ENCODE data around the gene GCK. TPM values are rescaled to one million over a fixed set of nuclear protein-coding genes. Genes with fewer than 3 reads are reported as not detected.

The GCK gene
- total RNA-seq, 1 donor from 2014 or later, result 0.37 TPM

DNA sequence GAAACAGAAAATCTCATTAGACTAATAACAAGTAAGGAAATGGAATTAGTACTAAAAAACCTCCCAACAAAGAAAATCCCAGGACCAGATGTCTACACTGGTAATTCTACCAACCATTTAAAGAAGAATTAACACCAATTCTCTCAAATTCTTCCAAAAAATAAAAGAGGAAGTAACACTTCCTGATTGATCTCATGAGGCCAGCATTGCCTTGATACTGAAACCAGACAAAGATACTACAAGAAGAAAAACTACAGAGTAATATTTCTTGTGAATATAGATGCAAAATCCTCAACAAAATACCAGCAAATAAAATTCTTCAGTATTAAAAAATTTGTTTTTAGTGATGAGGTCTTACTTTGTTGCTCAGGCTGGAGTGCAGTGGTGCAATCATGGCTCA, 21.3 kb downstream of the GCK start:
- H3K4me3 Mint-ChIP-seq (ENCODE audit: unreplicated experiment), result no peak overlapping the region
- peaks cover 6% of the 10 kb centered on the region for H3K27me3 Mint-ChIP-seq (ENCODE audit: low read depth)
- peaks cover 19% of the 10 kb centered on the region for H3K4me1 Mint-ChIP-seq (ENCODE audit: low read depth)
- H3K36me3 Mint-ChIP-seq (ENCODE audit: low read depth), result peaks cover 3% of the 10 kb centered on the region
- TF ChIP-seq, protein P1, sequence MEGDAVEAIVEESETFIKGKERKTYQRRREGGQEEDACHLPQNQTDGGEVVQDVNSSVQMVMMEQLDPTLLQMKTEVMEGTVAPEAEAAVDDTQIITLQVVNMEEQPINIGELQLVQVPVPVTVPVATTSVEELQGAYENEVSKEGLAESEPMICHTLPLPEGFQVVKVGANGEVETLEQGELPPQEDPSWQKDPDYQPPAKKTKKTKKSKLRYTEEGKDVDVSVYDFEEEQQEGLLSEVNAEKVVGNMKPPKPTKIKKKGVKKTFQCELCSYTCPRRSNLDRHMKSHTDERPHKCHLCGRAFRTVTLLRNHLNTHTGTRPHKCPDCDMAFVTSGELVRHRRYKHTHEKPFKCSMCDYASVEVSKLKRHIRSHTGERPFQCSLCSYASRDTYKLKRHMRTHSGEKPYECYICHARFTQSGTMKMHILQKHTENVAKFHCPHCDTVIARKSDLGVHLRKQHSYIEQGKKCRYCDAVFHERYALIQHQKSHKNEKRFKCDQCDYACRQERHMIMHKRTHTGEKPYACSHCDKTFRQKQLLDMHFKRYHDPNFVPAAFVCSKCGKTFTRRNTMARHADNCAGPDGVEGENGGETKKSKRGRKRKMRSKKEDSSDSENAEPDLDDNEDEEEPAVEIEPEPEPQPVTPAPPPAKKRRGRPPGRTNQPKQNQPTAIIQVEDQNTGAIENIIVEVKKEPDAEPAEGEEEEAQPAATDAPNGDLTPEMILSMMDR (IDR thresholded peaks at IDR 0.05), result no peak
- no peak for DNase-seq (ENCODE audit: low spot score)
- peaks cover 5% of the 10 kb centered on the region for H3K9me3 Mint-ChIP-seq (ENCODE audit: low read depth)
- no peak overlapping the region for H3K27ac Mint-ChIP-seq (ENCODE audit: unreplicated experiment)

DNA sequence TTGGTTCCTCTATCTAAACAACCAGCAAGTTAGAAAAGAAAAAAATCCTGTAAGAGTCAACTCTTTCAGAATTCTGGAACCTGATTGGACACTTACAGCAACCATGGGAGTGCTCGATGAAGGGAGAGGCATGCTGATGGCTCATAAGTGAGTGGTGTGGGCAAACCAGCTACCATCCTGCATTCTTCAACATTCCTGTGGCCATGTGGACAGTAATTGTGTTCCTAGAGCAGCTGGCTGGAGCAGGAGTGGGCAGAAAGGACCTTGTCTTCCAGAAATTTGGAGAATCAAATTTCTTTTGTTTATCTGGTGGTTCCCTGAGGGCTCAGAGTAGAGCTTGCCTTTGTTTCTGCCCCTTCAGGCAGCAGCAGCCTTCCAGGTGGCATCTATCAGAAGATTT, 25.6 kb downstream of the GCK start:
- no peak overlapping the region for H3K4me3 Mint-ChIP-seq (ENCODE audit: unreplicated experiment)
- H3K9me3 Mint-ChIP-seq (ENCODE audit: low read depth), result no peaks in the 10 kb centered on the region
- H3K27me3 Mint-ChIP-seq (ENCODE audit: low read depth), result peaks cover 6% of the 10 kb centered on the region
- peaks cover 27% of the 10 kb centered on the region for H3K4me1 Mint-ChIP-seq (ENCODE audit: low read depth)
- no peaks in the 10 kb centered on the region for H3K36me3 Mint-ChIP-seq (ENCODE audit: low read depth)
- TF ChIP-seq, protein P1 (IDR thresholded peaks at IDR 0.05), result no peak
- H3K27ac Mint-ChIP-seq (ENCODE audit: unreplicated experiment), result peak overlapping the region; percentile 75
- DNase-seq (ENCODE audit: low spot score), result no peak

DNA sequence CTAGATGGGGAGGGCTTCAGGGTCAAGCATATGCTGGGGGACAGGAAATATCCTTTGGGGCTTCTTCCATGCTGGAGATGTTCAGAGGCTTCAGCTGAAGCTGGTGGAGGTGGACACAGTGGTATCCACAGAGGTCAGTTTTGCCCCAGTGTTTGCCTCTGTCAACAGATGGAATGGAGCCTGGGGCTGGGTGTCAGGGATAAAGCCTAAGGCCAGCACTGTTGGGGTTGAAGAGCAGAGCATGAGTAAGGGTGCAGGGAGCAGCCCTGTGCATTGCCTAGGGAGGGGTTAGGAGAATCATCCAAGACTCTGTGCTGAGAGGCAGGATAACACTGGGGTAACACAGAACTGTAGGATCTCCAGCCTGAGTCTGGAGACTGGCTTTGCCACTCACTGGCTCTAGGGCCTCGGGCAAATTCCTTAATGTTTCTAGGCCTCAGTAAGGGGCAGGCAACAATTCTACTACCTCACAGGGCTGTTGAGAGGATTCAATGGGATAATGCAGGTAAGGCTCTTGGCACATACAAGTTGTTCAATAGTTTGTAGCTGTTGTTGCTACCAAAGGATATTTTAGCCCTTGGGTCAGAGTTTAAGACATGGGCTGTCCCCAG, 26.3 kb downstream of the GCK start:
- Mint-ChIP-seq H3K4me1 (ENCODE audit: low read depth) (peaks cover 27% of the 10 kb centered on the region), H3K27me3 (ENCODE audit: low read depth) (peaks cover 6% of the 10 kb centered on the region), H3K4me3 (ENCODE audit: unreplicated experiment) (no peak overlapping the region), H3K36me3 (ENCODE audit: low read depth) (no peaks in the 10 kb centered on the region), H3K27ac (ENCODE audit: unreplicated experiment) (peak overlapping the region; percentile 85), H3K9me3 (ENCODE audit: low read depth) (no peaks in the 10 kb centered on the region)
- DNase-seq (ENCODE audit: low spot score), result no peak
- TF ChIP-seq, protein P1 (IDR thresholded peaks at IDR 0.05), result no peak

DNA sequence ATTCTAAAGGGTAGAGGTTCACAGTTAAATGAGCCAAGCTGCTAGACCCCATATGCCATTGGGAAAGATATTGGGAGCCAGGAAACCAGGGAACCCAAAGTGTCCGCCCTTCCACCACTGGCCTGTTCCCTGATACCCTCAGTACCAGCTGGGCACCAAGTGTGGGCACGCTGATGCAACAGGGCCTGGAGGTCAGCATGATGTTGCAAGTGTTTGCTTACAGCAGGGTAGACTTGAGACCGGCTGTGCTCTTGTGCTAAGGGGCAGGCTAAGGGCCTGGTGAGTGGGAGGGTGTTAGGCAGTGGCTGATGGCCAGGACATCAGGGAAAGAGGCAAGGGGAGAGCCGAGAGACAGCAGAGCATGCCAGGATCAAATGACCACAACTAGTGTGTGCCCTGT, 27.1 kb downstream of the GCK start:
- Mint-ChIP-seq H3K9me3 (ENCODE audit: low read depth) (no peaks in the 10 kb centered on the region), H3K4me3 (ENCODE audit: unreplicated experiment) (no peak overlapping the region), H3K36me3 (ENCODE audit: low read depth) (no peaks in the 10 kb centered on the region), H3K27me3 (ENCODE audit: low read depth) (peaks cover 1% of the 10 kb centered on the region), H3K4me1 (ENCODE audit: low read depth) (peaks cover 27% of the 10 kb centered on the region), H3K27ac (ENCODE audit: unreplicated experiment) (no peak overlapping the region)
- no peak for DNase-seq (ENCODE audit: low spot score)
- TF ChIP-seq, protein P1 (IDR thresholded peaks at IDR 0.05), result no peak

DNA sequence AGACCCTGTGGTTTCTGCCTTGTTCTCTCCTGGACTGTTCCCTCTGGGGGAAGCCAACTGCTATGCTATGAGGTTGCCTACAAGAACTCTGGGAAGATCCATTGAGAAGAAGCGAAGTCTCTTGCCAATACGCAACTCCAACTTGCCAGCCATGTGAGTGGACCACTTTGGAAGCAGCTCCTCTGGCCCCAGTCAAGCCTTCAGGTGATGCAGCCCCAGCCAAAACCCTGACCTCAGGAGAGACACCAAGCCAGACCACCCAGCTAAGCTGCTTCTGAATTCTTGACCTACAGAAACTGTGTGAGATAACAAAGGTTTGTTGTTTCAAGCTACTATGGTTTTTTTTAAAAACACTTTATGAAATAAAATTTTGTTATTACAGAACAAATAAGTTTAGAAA, 27.9 kb downstream of the GCK start:
- Mint-ChIP-seq H3K27me3 (ENCODE audit: low read depth) (no peaks in the 10 kb centered on the region), H3K36me3 (ENCODE audit: low read depth) (no peaks in the 10 kb centered on the region), H3K27ac (ENCODE audit: unreplicated experiment) (no peak overlapping the region), H3K4me3 (ENCODE audit: unreplicated experiment) (no peak overlapping the region), H3K4me1 (ENCODE audit: low read depth) (peaks cover 27% of the 10 kb centered on the region), H3K9me3 (ENCODE audit: low read depth) (no peaks in the 10 kb centered on the region)
- TF ChIP-seq, protein P1 (IDR thresholded peaks at IDR 0.05), result no peak
- no peak for DNase-seq (ENCODE audit: low spot score)
